CD4-positive, alpha-beta memory T cell (primary cell): ENCODE measurements around the gene ZBTB7A. TPM values are rescaled to one million over a fixed set of nuclear protein-coding genes. Genes with fewer than 3 reads are reported as not detected.

Experiments used
- CTCF ChIA-PET: fragments of 350-600 bp; sonication (Branson Sonifier 250); formaldehyde crosslinking; loops from one replicate; lab custom pipeline; 2021; ENCODE audit warnings: inconsistent platforms; ENCODE audit not compliant: partially characterized antibody; lab: Charles Lee
- POLR2A ChIA-PET: fragments of 350-600 bp; sonication (Branson Sonifier 250); formaldehyde crosslinking; loops from one replicate; lab custom pipeline; 2021; ENCODE audit not compliant: partially characterized antibody; lab: Charles Lee
- DNase-seq, 5 donors: peaks; one replicate each; pipeline versions ENCODE4 v3.0.0 to v3.0.0-alpha.2; 2020 to 2022; ENCODE audit warnings: mixed read lengths in 1 of 5
- H3K27ac ChIP-seq: one replicate; pipeline ENCODE4 v1.7.0; 2013; ENCODE audit warnings: low read depth, low read length
- H3K27me3 ChIP-seq: 2 replicates; pipeline ENCODE4 v1.7.0; 2013; ENCODE audit warnings: mild to moderate bottlenecking, low read length, moderate library complexity; ENCODE audit not compliant: insufficient read depth
- H3K36me3 ChIP-seq: 2 replicates; pipeline ENCODE4 v1.7.0; 2013; ENCODE audit warnings: mild to moderate bottlenecking, low read length, moderate library complexity; ENCODE audit not compliant: insufficient read depth
- H3K4me1 ChIP-seq: 2 replicates; pipeline ENCODE4 v1.7.0; 2013; ENCODE audit warnings: mild to moderate bottlenecking, low read length, moderate library complexity; ENCODE audit not compliant: insufficient read depth
- H3K4me3 ChIP-seq, 2 donors: one replicate each; pipeline ENCODE4 v1.7.0; 2013; ENCODE audit warnings: low read length in 2 of 2, mild to moderate bottlenecking in 1 of 2
- H3K9me3 ChIP-seq, 2 donors: one replicate each; pipeline ENCODE4 v1.7.0; 2013; ENCODE audit warnings: low read length in 2 of 2, control low read depth in 1 of 2; ENCODE audit not compliant: control insufficient read depth in 1 of 2
- H3K27ac Mint-ChIP-seq, 7 donors: one replicate each; pipeline ENCODE4 v1.8.0; 2020 to 2021; ENCODE audit warnings: mixed read lengths in 7 of 7, mild to moderate bottlenecking in 6 of 7, inconsistent platforms in 3 of 7, moderate library complexity in 3 of 7
- H3K27me3 Mint-ChIP-seq, 2 donors: one replicate each; pipeline ENCODE4 v1.8.0; 2020 to 2021; ENCODE audit warnings: mixed read lengths in 2 of 2
- H3K36me3 Mint-ChIP-seq, 2 donors: one replicate each; pipeline ENCODE4 v1.8.0; 2020 to 2021; ENCODE audit warnings: mixed read lengths in 2 of 2, inconsistent platforms in 1 of 2, mild to moderate bottlenecking in 1 of 2
- H3K4me1 Mint-ChIP-seq, 4 donors: one replicate each; pipeline ENCODE4 v1.8.0; 2020 to 2021; ENCODE audit warnings: mixed read lengths in 4 of 4, mild to moderate bottlenecking in 1 of 4
- H3K4me3 Mint-ChIP-seq, 8 donors: one replicate each; pipeline ENCODE4 v1.8.0; 2020 to 2021; ENCODE audit warnings: mixed read lengths in 8 of 8, mild to moderate bottlenecking in 7 of 8, moderate library complexity in 6 of 8, inconsistent platforms in 3 of 8
- H3K9me3 Mint-ChIP-seq, 8 donors: one replicate each; pipeline ENCODE4 v1.8.0; 2020 to 2021; ENCODE audit warnings: mixed read lengths in 8 of 8, mild to moderate bottlenecking in 5 of 8, inconsistent platforms in 3 of 8, moderate library complexity in 1 of 8
- intact Hi-C: fragments of 100-400 bp; cut with micrococcal nuclease; formaldehyde crosslinking; loops from one replicate; pipeline ENCODE4 v1.15.1; 2023
- polyA plus RNA-seq, 2 donors: library from polyadenylated mRNA; unstranded; fragments of 300-500 nt; fragmentation: Illumina TruSeq; gene quantifications; one replicate each; pipeline ENCODE4 v1.2.3, GENCODE V29; 2021
- total RNA-seq, 2 experiments: library from RNA; stranded (reverse); gene quantifications; one replicate each; pipeline ENCODE4 v1.2.3, GENCODE V29; 2021

The ZBTB7A gene
- total and polyA plus RNA-seq, 4 experiments from 2014 or later: 9.6 to 57.7 (median 52.6) TPM

DNA sequence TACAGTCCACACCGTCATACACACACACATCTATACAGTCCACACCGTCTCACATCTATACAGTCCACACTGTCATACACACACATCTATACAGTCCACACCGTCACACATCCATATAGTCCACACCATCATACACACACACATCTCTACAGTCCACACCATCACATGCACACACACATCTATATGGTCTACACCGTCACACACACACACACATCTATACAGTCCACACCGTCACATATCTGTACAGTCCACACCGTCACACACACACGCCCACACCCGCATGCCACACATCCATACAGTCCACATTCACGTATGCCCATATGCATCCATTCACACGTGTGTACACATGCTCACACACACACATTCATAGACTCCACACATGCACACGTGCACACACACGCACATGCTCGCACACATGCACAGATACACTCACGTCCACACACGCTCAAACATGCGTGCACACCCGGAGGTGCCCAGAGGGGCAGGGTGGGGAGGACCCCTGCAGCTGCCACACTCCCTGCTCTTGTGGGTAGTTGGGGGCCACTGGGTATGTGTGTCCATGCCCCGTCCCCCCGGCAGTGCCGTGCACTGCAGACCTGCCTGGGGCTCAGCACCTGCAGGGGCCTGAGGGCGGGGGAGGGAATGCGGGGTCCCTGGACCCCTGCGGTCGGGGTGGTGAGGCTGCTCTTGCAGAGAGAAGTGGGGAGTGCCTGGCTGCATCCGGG, 30.0 kb downstream of the ZBTB7A start:
- Histone ChIP-seq H3K36me3 (peaks cover 4% of the 10 kb centered on the region), H3K4me3 (no peak overlapping the region)
- POLR2A ChIA-PET: no interaction called here

DNA sequence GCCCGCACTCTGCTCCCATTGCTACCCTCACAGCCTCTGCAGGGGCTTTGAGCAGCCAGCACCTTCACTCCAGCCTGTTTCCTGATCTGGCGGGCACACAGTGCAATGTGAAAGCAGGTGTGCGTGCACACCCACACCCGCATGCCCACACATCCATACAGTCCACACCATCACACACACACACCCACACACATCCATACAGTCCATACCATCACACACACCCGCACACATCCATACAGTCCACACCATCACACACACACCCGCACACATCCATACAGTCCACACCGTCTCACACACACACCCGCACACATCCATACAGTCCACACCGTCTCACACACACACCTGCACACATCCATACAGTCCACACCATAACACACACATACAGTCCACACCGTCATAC, 31.1 kb downstream of the ZBTB7A start:
- Histone ChIP-seq H3K27me3 (no peaks in the 10 kb centered on the region), H3K4me1 (no peaks in the 10 kb centered on the region), H3K27ac (no peak overlapping the region), H3K4me3 (no peak overlapping the region), H3K9me3 (no peaks in the 10 kb centered on the region), H3K36me3 (peaks cover 4% of the 10 kb centered on the region)
- intact Hi-C loops: no loop called here
- no peak overlapping the region for H3K4me3 Mint-ChIP-seq
- H3K4me1 Mint-ChIP-seq: peaks cover 0 to 5% (median 0%) of the 10 kb centered on the region in 4 donors
- peak in 1 of 5 donors; percentile 8 for DNase-seq
- H3K36me3 Mint-ChIP-seq: peaks cover 5 to 6% of the 10 kb centered on the region in 2 donors
- no peaks in the 10 kb centered on the region for H3K27me3 Mint-ChIP-seq
- H3K27ac Mint-ChIP-seq: no peak overlapping the region
- POLR2A ChIA-PET: no interaction called here
- CTCF ChIA-PET: no interaction called here
- no peaks in the 10 kb centered on the region for H3K9me3 Mint-ChIP-seq

More for the DNA sequence above, 30.0 kb downstream of the ZBTB7A start:
- intact Hi-C loops: no loop called here
- Mint-ChIP-seq H3K4me1 (peaks cover 0 to 6% (median 0%) of the 10 kb centered on the region in 4 donors), H3K9me3 (no peaks in the 10 kb centered on the region), H3K27ac (no peak overlapping the region), H3K27me3 (no peaks in the 10 kb centered on the region), H3K36me3 (peaks cover 5 to 6% of the 10 kb centered on the region in 2 donors), H3K4me3 (no peak overlapping the region)
- H3K27me3 ChIP-seq: no peaks in the 10 kb centered on the region
- CTCF ChIA-PET: no interaction called here
- no peak overlapping the region for H3K27ac ChIP-seq
- no peaks in the 10 kb centered on the region for H3K4me1 ChIP-seq
- peak in 1 of 5 donors; percentile 16 for DNase-seq
- H3K9me3 ChIP-seq: no peaks in the 10 kb centered on the region

DNA sequence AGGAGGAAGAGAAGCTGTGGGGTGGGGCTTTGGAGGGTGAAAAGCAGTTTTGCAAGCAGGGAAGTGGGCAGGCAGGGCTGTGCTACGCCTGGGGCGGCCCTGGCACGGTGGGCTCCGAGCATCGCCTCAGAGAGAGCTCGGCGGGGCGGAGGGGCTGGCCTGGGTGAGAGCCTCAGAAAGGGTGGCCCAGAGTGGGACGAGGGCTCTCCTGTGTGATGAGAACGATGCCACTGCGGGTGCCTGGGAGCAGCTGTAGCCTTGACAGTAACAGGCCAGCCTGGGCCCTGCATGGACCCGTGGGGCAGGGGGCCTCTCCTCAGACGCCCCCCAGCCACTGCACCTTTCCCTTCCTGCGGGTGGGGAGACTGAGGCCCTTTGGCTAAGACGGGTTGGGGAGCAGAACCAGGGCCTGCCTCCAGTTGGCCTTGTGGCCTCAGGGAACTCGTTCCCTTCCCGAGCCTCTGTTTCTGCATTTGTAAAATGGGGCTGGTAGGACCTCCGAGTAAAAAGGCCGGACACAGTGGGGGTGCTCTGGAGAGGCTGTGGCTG, 31.6 kb downstream of the ZBTB7A start:
- Mint-ChIP-seq H3K4me3 (no peak overlapping the region), H3K4me1 (peaks cover 0 to 1% (median 0%) of the 10 kb centered on the region in 4 donors), H3K27me3 (no peaks in the 10 kb centered on the region), H3K36me3 (peaks cover 1 to 4% of the 10 kb centered on the region in 2 donors), H3K27ac (no peak overlapping the region), H3K9me3 (no peaks in the 10 kb centered on the region)
- POLR2A ChIA-PET: interaction anchor here (0.6 kb wide), 1 partner anchor 263 kb away, joined by 3 read pairs; no protein-coding TSS in a partner anchor
- DNase-seq: peak in 1 of 5 donors; percentile 27
- CTCF ChIA-PET: no interaction called here
- H3K4me1 ChIP-seq: no peaks in the 10 kb centered on the region
- intact Hi-C loops: no loop called here
- peaks cover 4% of the 10 kb centered on the region for H3K36me3 ChIP-seq
- H3K27me3 ChIP-seq: no peaks in the 10 kb centered on the region
- H3K9me3 ChIP-seq: no peaks in the 10 kb centered on the region
- no peak overlapping the region for H3K27ac ChIP-seq
- H3K4me3 ChIP-seq: no peak overlapping the region

DNA sequence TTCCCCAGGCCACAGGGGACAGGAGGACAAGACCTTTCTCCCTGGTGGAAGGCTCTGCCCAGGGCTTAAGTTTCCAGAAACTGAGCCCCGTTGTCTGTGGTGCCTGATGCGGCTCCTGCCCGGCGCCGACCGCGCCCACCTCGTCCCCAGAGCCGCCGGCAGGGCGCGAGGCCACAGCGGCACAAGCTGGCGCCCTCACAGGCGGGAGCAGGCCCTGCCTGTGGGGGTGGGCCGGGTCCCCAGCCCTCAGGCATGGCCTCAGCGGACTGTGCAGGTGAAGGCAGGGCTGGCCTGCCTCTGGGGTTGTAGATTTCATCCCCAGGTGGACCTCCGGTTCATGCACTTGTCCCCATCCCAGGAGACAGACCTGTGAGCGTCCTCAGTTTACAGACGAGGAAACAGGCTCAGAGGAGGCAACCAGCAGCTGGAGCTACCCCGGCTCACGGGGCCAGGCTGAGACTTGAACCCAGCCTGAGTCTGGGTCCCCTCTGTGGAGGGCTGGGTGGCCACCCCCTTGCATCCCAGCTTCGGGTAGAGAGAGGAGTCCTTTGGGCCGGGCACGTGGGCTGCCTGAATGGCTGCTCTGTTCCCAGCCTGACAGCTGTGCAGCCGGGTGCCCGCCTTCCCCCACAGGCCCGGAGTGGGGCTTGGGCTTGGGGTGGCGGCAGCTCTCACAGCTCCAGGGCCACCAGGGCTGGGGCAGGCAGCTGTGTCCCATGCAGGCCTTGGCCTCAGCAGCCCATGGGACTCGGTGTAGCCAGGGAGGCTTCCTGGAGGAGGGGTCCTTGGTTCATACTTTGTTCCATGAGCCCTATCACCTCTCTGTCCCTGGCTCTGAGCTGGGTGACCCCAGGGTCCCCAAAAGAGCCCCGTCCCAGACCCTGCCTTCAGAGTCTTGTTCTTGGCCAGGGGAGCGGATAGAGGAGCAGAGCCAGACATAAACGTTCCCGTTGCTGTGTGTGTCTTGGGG, 32.4 kb downstream of the ZBTB7A start:
- ChIA-PET CTCF (no interaction called here), POLR2A (interaction anchor here (0.6 kb wide), 1 partner anchor 262 kb away, joined by 3 read pairs; no protein-coding TSS in a partner anchor)
- H3K4me1 Mint-ChIP-seq: no peaks in the 10 kb centered on the region
- peaks cover 0 to 3% of the 10 kb centered on the region in 2 donors for H3K36me3 Mint-ChIP-seq
- no peaks in the 10 kb centered on the region for H3K27me3 ChIP-seq
- H3K4me1 ChIP-seq: no peaks in the 10 kb centered on the region
- peaks cover 4% of the 10 kb centered on the region for H3K36me3 ChIP-seq
- DNase-seq: peak in 1 of 5 donors; percentile 33
- no peak overlapping the region for H3K27ac ChIP-seq
- H3K4me3 ChIP-seq: no peak overlapping the region
- no peak overlapping the region for H3K27ac Mint-ChIP-seq
- H3K4me3 Mint-ChIP-seq: no peak overlapping the region
- no peaks in the 10 kb centered on the region for H3K9me3 ChIP-seq
- intact Hi-C loops: no loop called here
- no peaks in the 10 kb centered on the region for H3K27me3 Mint-ChIP-seq
- no peaks in the 10 kb centered on the region for H3K9me3 Mint-ChIP-seq

DNA sequence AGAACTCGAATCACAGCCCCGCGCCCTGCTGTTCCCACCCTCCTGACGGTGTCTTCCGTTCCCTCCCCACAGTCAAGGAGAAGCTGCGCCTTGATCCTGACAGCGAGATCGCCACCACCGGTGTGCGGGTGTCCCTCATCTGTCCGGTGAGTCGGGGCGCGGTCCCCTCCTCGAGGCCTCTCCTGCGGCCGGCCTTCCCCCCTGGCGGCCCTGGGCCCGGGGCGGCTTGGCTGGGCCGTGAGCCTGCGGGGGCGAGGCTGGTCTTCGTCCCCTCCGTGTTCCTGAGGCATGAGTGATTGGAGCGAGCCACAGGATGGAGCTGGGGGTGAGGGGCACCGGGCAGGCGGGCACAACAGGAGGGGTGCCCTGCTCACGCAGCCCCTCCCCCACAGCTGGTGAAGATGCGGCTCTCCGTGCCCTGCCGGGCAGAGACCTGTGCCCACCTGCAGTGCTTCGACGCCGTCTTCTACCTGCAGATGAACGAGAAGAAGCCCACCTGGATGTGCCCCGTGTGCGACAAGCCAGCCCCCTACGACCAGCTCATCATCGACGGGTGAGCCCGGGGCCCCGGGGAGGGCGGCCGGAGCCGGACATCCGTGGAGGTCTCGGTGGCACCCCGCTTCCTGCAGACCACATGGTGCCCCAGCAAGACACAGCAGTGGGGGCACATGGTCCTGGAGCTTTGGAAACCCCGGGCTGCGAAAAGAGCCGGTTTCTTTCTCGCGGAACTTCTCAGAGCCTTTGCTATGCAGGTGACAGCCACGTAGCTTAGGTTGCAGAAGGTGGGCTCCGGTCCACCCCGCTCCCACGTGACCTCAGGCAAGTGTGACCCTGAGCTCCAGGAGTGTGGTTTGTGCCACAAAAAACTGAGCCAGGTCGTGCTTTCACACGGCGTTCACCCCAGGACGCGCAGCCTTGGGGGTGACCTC, 33.4 kb downstream of the ZBTB7A start:
- Mint-ChIP-seq H3K9me3 (no peaks in the 10 kb centered on the region), H3K27ac (no peak overlapping the region), H3K4me1 (no peaks in the 10 kb centered on the region), H3K36me3 (peaks cover 0 to 3% of the 10 kb centered on the region in 2 donors), H3K4me3 (no peak overlapping the region), H3K27me3 (no peaks in the 10 kb centered on the region)
- peaks cover 4% of the 10 kb centered on the region for H3K36me3 ChIP-seq
- H3K4me1 ChIP-seq: no peaks in the 10 kb centered on the region
- H3K27me3 ChIP-seq: no peaks in the 10 kb centered on the region
- ChIA-PET POLR2A (no interaction called here), CTCF (interaction anchor here (2.3 kb wide), 1 partner anchor 11 kb away, joined by 5 read pairs; no protein-coding TSS in a partner anchor)
- H3K27ac ChIP-seq: no peak overlapping the region
- intact Hi-C loops: no loop called here
- peak in 1 of 5 donors; percentile 3 for DNase-seq
- H3K4me3 ChIP-seq: no peak overlapping the region
- no peaks in the 10 kb centered on the region for H3K9me3 ChIP-seq

DNA sequence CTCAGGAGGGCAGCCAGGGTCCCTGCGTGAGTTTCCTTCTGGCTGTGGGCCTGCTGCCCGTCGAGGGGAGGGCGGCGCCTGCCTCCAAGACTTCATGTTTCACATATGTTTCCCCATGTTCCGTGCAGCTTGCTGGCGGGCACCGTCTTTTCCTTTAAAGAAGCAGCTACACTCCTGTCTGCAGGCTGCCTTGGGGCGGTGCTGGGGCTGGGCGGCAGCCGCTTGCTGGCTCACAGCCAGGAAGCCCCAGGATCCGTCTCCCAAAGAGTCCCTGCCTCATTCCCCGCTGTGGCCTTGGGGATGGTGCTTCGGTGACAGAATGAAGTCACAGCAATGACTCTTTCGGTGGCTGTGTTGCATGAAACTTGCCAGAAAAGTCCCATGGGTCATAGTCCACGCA, 34.3 kb downstream of the ZBTB7A start:
- Mint-ChIP-seq H3K9me3 (no peaks in the 10 kb centered on the region), H3K27me3 (no peaks in the 10 kb centered on the region), H3K27ac (no peak overlapping the region), H3K4me3 (no peak overlapping the region), H3K36me3 (peaks cover 0 to 3% of the 10 kb centered on the region in 2 donors), H3K4me1 (no peaks in the 10 kb centered on the region)
- Histone ChIP-seq H3K27me3 (no peaks in the 10 kb centered on the region), H3K27ac (no peak overlapping the region), H3K9me3 (no peaks in the 10 kb centered on the region), H3K36me3 (peaks cover 4% of the 10 kb centered on the region), H3K4me3 (no peak overlapping the region), H3K4me1 (no peaks in the 10 kb centered on the region)
- POLR2A ChIA-PET: interaction anchor here (1.1 kb wide), 1 partner anchor 26 kb away, joined by 6 read pairs; no protein-coding TSS in a partner anchor
- CTCF ChIA-PET: interaction anchor here (2.3 kb wide), 1 partner anchor 10 kb away, joined by 5 read pairs; no protein-coding TSS in a partner anchor
- peak in 1 of 5 donors; percentile 34 for DNase-seq
- intact Hi-C loops: no loop called here
